ENCODE measurements around the gene SOD3.

The SOD3 gene

GRCh38 chr4:24795666-24796381, 451 bp downstream of the SOD3 start:
- Histone ChIP-seq H4K8ac (ENCODE audit: low read depth, low read length) (peak overlapping the region; percentile 22), H3K4me3 (ENCODE audit: low read depth, low read length) (no peak overlapping the region), H2BK12ac (ENCODE audit: low read length) (no peak overlapping the region), H3K4me2 (ENCODE audit: low read length) (peak overlapping the region; percentile 52), H3K14ac (ENCODE audit: low read length) (no peak overlapping the region), H3K4me1 (ENCODE audit: control insufficient read depth in 1 of 2, insufficient read depth in 2 of 2, low read length in 2 of 2) (peaks cover 9 to 21% of the 10 kb centered on the region in 2 experiments), H3K4ac (ENCODE audit: low read depth, low read length) (no peak overlapping the region), H3K18ac (ENCODE audit: low read length) (no peak overlapping the region), H3K9me3 (ENCODE audit: insufficient read depth, low read depth, low read length) (peaks cover 9% of the 10 kb centered on the region), H4K12ac (ENCODE audit: low read depth, low read length) (no peak overlapping the region), H2BK120ac (ENCODE audit: insufficient read depth, low read length, poor library complexity) (no peak overlapping the region), H3K27me3 (ENCODE audit: insufficient read depth, low read length) (peaks cover 23% of the 10 kb centered on the region), H3K23ac (ENCODE audit: low read length) (no peak overlapping the region), H3K9ac (ENCODE audit: low read length) (no peak overlapping the region), H3K36me3 (ENCODE audit: control insufficient read depth in 1 of 2, insufficient read depth in 2 of 2, low read length in 2 of 2) (no peaks in the 10 kb centered on the region), H3K27ac (ENCODE audit: low read depth, low read length) (no peak overlapping the region), H3K79me2 (ENCODE audit: control insufficient read depth, insufficient read depth, low read length, poor library complexity) (no peaks in the 10 kb centered on the region), H2BK5ac (ENCODE audit: low read depth, low read length, poor library complexity) (no peak overlapping the region), H3K79me1 (ENCODE audit: low read length) (no peaks in the 10 kb centered on the region), H2AK5ac (ENCODE audit: low read length) (no peak overlapping the region), H4K91ac (ENCODE audit: low read depth, low read length) (no peak overlapping the region), H2AFZ (ENCODE audit: insufficient read depth, low read length, poor library complexity) (peak overlapping the region; percentile 6)
- no CpG with 5 or more reads among the region's 9 CpGs for WGBS (ENCODE audit: extremely low coverage, insufficient coverage, insufficient read length)
- peak in 1 of 2 donors; percentile 28 for DNase-seq

GRCh38 chr4:24796620-24797019, 1.2 kb downstream of the SOD3 start:
- Histone ChIP-seq H3K79me2 (ENCODE audit: control insufficient read depth, insufficient read depth, low read length, poor library complexity) (no peaks in the 10 kb centered on the region), H3K4me3 (ENCODE audit: low read depth, low read length) (no peak overlapping the region), H3K36me3 (ENCODE audit: control insufficient read depth in 1 of 2, insufficient read depth in 2 of 2, low read length in 2 of 2) (no peaks in the 10 kb centered on the region), H3K23ac (ENCODE audit: low read length) (no peak overlapping the region), H4K91ac (ENCODE audit: low read depth, low read length) (no peak overlapping the region), H2BK5ac (ENCODE audit: low read depth, low read length, poor library complexity) (no peak overlapping the region), H3K4me2 (ENCODE audit: low read length) (no peak overlapping the region), H2BK12ac (ENCODE audit: low read length) (no peak overlapping the region), H2AFZ (ENCODE audit: insufficient read depth, low read length, poor library complexity) (no peak overlapping the region), H3K4ac (ENCODE audit: low read depth, low read length) (no peak overlapping the region), H4K8ac (ENCODE audit: low read depth, low read length) (no peak overlapping the region), H3K9ac (ENCODE audit: low read length) (no peak overlapping the region), H3K27me3 (ENCODE audit: insufficient read depth, low read length) (peaks cover 31% of the 10 kb centered on the region), H4K12ac (ENCODE audit: low read depth, low read length) (no peak overlapping the region), H3K18ac (ENCODE audit: low read length) (no peak overlapping the region), H3K9me3 (ENCODE audit: insufficient read depth, low read depth, low read length) (peaks cover 9% of the 10 kb centered on the region), H2BK120ac (ENCODE audit: insufficient read depth, low read length, poor library complexity) (no peak overlapping the region), H3K27ac (ENCODE audit: low read depth, low read length) (no peak overlapping the region), H2AK5ac (ENCODE audit: low read length) (no peak overlapping the region), H3K79me1 (ENCODE audit: low read length) (no peaks in the 10 kb centered on the region), H3K4me1 (ENCODE audit: control insufficient read depth in 1 of 2, insufficient read depth in 2 of 2, low read length in 2 of 2) (peaks cover 9 to 21% of the 10 kb centered on the region in 2 experiments), H3K14ac (ENCODE audit: low read length) (no peak overlapping the region)
- DNase-seq: no peak

- Histone ChIP-seq H3K14ac (ENCODE audit: low read length) (no peak overlapping the region), H2BK5ac (ENCODE audit: low read depth, low read length, poor library complexity) (no peak overlapping the region), H3K79me1 (ENCODE audit: low read length) (no peaks in the 10 kb centered on the region), H3K18ac (ENCODE audit: low read length) (no peak overlapping the region), H3K4me2 (ENCODE audit: low read length) (no peak overlapping the region), H2BK120ac (ENCODE audit: insufficient read depth, low read length, poor library complexity) (no peak overlapping the region), H2AFZ (ENCODE audit: insufficient read depth, low read length, poor library complexity) (no peak overlapping the region), H4K8ac (ENCODE audit: low read depth, low read length) (no peak overlapping the region), H3K36me3 (ENCODE audit: control insufficient read depth in 1 of 2, insufficient read depth in 2 of 2, low read length in 2 of 2) (no peaks in the 10 kb centered on the region), H3K4me1 (ENCODE audit: control insufficient read depth in 1 of 2, insufficient read depth in 2 of 2, low read length in 2 of 2) (peaks cover 9 to 21% of the 10 kb centered on the region in 2 experiments), H4K12ac (ENCODE audit: low read depth, low read length) (no peak overlapping the region), H3K9me3 (ENCODE audit: insufficient read depth, low read depth, low read length) (peaks cover 9% of the 10 kb centered on the region), H3K23ac (ENCODE audit: low read length) (no peak overlapping the region), H4K91ac (ENCODE audit: low read depth, low read length) (no peak overlapping the region), H2AK5ac (ENCODE audit: low read length) (no peak overlapping the region), H3K27me3 (ENCODE audit: insufficient read depth, low read length) (peaks cover 32% of the 10 kb centered on the region), H3K27ac (ENCODE audit: low read depth, low read length) (no peak overlapping the region), H3K79me2 (ENCODE audit: control insufficient read depth, insufficient read depth, low read length, poor library complexity) (no peaks in the 10 kb centered on the region), H3K4me3 (ENCODE audit: low read depth, low read length) (no peak overlapping the region), H3K4ac (ENCODE audit: low read depth, low read length) (no peak overlapping the region), H2BK12ac (ENCODE audit: low read length) (no peak overlapping the region), H3K9ac (ENCODE audit: low read length) (no peak overlapping the region)
- no CpG with 5 or more reads among the region's 5 CpGs for WGBS (ENCODE audit: extremely low coverage, insufficient coverage, insufficient read length)
- DNase-seq: no peak
Observed at GRCh38 chr4:24798036-24798610, 2.8 kb downstream of the SOD3 start.

- H2AFZ ChIP-seq (ENCODE audit: insufficient read depth, low read length, poor library complexity): no peak overlapping the region
- H2BK12ac ChIP-seq (ENCODE audit: low read length): no peak overlapping the region
- no peak overlapping the region for H3K9ac ChIP-seq (ENCODE audit: low read length)
- H4K8ac ChIP-seq (ENCODE audit: low read depth, low read length): no peak overlapping the region
- H3K27ac ChIP-seq (ENCODE audit: low read depth, low read length): no peak overlapping the region
- H3K4me3 ChIP-seq (ENCODE audit: low read depth, low read length): no peak overlapping the region
- no peak overlapping the region for H4K91ac ChIP-seq (ENCODE audit: low read depth, low read length)
- no peak overlapping the region for H4K12ac ChIP-seq (ENCODE audit: low read depth, low read length)
- H2BK120ac ChIP-seq (ENCODE audit: insufficient read depth, low read length, poor library complexity): no peak overlapping the region
- peaks cover 32% of the 10 kb centered on the region for H3K27me3 ChIP-seq (ENCODE audit: insufficient read depth, low read length)
- H3K18ac ChIP-seq (ENCODE audit: low read length): no peak overlapping the region
- no peak overlapping the region for H3K14ac ChIP-seq (ENCODE audit: low read length)
- H3K4ac ChIP-seq (ENCODE audit: low read depth, low read length): no peak overlapping the region
- no peak overlapping the region for H2AK5ac ChIP-seq (ENCODE audit: low read length)
- no peaks in the 10 kb centered on the region for H3K36me3 ChIP-seq (ENCODE audit: control insufficient read depth in 1 of 2, insufficient read depth in 2 of 2, low read length in 2 of 2)
- DNase-seq: no peak
- peaks cover 9 to 21% of the 10 kb centered on the region in 2 experiments for H3K4me1 ChIP-seq (ENCODE audit: control insufficient read depth in 1 of 2, insufficient read depth in 2 of 2, low read length in 2 of 2)
- H3K23ac ChIP-seq (ENCODE audit: low read length): no peak overlapping the region
- no CpG with 5 or more reads among the region's 13 CpGs for WGBS (ENCODE audit: extremely low coverage, insufficient coverage, insufficient read length)
- H3K4me2 ChIP-seq (ENCODE audit: low read length): no peak overlapping the region
- peaks cover 9% of the 10 kb centered on the region for H3K9me3 ChIP-seq (ENCODE audit: insufficient read depth, low read depth, low read length)
- no peaks in the 10 kb centered on the region for H3K79me2 ChIP-seq (ENCODE audit: control insufficient read depth, insufficient read depth, low read length, poor library complexity)
- H3K79me1 ChIP-seq (ENCODE audit: low read length): no peaks in the 10 kb centered on the region
- no peak overlapping the region for H2BK5ac ChIP-seq (ENCODE audit: low read depth, low read length, poor library complexity)
Observed at GRCh38 chr4:24799196-24799543, 3.8 kb downstream of the SOD3 start.

Measured in trophoblast cell (in vitro differentiated cells and primary cell).